Thyroid gland (tissue), 4 donors: ENCODE results near the gene ATR. TPM values are rescaled to one million over a fixed set of nuclear protein-coding genes. Genes with fewer than 3 reads are reported as not detected.

Source experiments
- DNase-seq, 2 donors: peaks; one replicate each; pipeline ENCODE4 v3.0.0-alpha.2; 2019
- H3K27ac ChIP-seq, 3 donors: fragments of 200-600 bp; sonication (generic); 1 replicate in 2 of 3; 2 replicates in 1 of 3; pipeline ENCODE4 v1.5.1; 2016 to 2019; ENCODE audit warnings: mild to moderate bottlenecking in 1 of 3, moderate library complexity in 1 of 3
- H3K27me3 ChIP-seq: fragments of 200-600 bp; sonication (generic); one replicate; pipeline ENCODE4 v1.5.1; 2019
- H3K36me3 ChIP-seq, 2 donors: fragments of 200-600 bp; sonication (generic); one replicate each; pipeline ENCODE4 v1.5.1; 2016 to 2019
- H3K4me1 ChIP-seq, 2 donors: fragments of 200-600 bp; sonication (generic); one replicate each; pipeline ENCODE4 v1.5.1; 2017 to 2019
- H3K4me3 ChIP-seq, 3 donors: fragments of 200-600 bp; sonication (generic); replicated peaks in 1 of 3; 1 replicate in 2 of 3; 2 replicates in 1 of 3; pipeline ENCODE4 v1.5.1; 2016; ENCODE audit warnings: mild to moderate bottlenecking in 1 of 3
- H3K9me3 ChIP-seq: fragments of 200-600 bp; sonication (generic); one replicate; pipeline ENCODE4 v1.5.1; 2017
- CTCF ChIP-seq, 6 experiments: fragments of 200-600 bp in 3 of 6; fragments of 450-650 bp in 3 of 6; sonication (generic) in 3 of 6; IDR thresholded peaks; one replicate each; pipeline ENCODE4 v1.5.1; 2016 to 2019; ENCODE audit warnings: antibody characterized with exemption in 6 of 6, mild to moderate bottlenecking in 2 of 6, inconsistent platforms in 1 of 6, moderate library complexity in 1 of 6
- POLR2A ChIP-seq, 2 donors: fragments of 450-650 bp; IDR thresholded peaks; one replicate each; pipeline ENCODE4 v1.6.1; 2017; ENCODE audit warnings: antibody characterized with exemption in 2 of 2, mild to moderate bottlenecking in 2 of 2, moderate library complexity in 1 of 2
- WGBS, 2 donors: methylation state at CpG; one replicate each; pipeline ENCODE4 v1.1.5; 2017; 5-methylcytosine and 5-hydroxymethylcytosine counted together
- intact Hi-C: fragments of 100-400 bp; cut with DNase I; formaldehyde crosslinking; loops from one replicate; pipeline ENCODE4 v1.15.1; 2023
- total RNA-seq, 4 donors: library from RNA; depleted of rRNA; stranded (reverse); fragments of >200 nt; gene quantifications; one replicate each; pipeline ENCODE4 v1.2.3, GENCODE V29; 2016

Gene ATR
- total RNA-seq, 4 donors from 2014 or later, result 38.7 to 62.1 (median 46.3) TPM

- DNase-seq, result no peak
- Histone ChIP-seq H3K36me3 (peaks cover 4% of the 10 kb centered on the region in 2 donors), H3K4me1 (no peaks in the 10 kb centered on the region), H3K27ac (no peak overlapping the region), H3K4me3 (no peak overlapping the region), H3K27me3 (no peaks in the 10 kb centered on the region), H3K9me3 (no peaks in the 10 kb centered on the region)
- TF ChIP-seq POLR2A (IDR thresholded peaks at IDR 0.05) (no peak), CTCF (IDR thresholded peaks at IDR 0.05) (no peak)
- intact Hi-C loops, result no loop called here
- WGBS, 2 donors, result 88 to 92% methylated on average over 5 of the region's 5 CpGs
Measured at GRCh38 chr3:142543307-142543706, 35.2 kb downstream of the ATR start.

- Histone ChIP-seq H3K4me3 (no peak overlapping the region), H3K27me3 (no peaks in the 10 kb centered on the region), H3K27ac (no peak overlapping the region), H3K36me3 (peaks cover 4 to 8% of the 10 kb centered on the region in 2 donors), H3K4me1 (no peaks in the 10 kb centered on the region), H3K9me3 (no peaks in the 10 kb centered on the region)
- intact Hi-C loops, result no loop called here
- no peak for TF ChIP-seq CTCF (IDR thresholded peaks at IDR 0.05)
- no peak for TF ChIP-seq POLR2A (IDR thresholded peaks at IDR 0.05)
- WGBS, 2 donors, result 92 to 97% methylated on average over 2 of the region's 2 CpGs
- no peak for DNase-seq
Measured at GRCh38 chr3:142542054-142542453, 36.5 kb downstream of the ATR start.

- TF ChIP-seq POLR2A (IDR thresholded peaks at IDR 0.05) (no peak), CTCF (IDR thresholded peaks at IDR 0.05) (no peak)
- no peak overlapping the region for H3K27ac ChIP-seq
- no peak for DNase-seq
- peaks cover 11 to 19% of the 10 kb centered on the region in 2 donors for H3K36me3 ChIP-seq
- H3K27me3 ChIP-seq, result no peaks in the 10 kb centered on the region
- no peaks in the 10 kb centered on the region for H3K4me1 ChIP-seq
- intact Hi-C loops, result no loop called here
- no peaks in the 10 kb centered on the region for H3K9me3 ChIP-seq
- WGBS, 2 donors, result 95 to 98% methylated on average over 3 of the region's 3 CpGs
- H3K4me3 ChIP-seq, result no peak overlapping the region
Measured at GRCh38 chr3:142536519-142536918, 42.0 kb downstream of the ATR start.

GRCh38 chr3:142534543-142534942 is 44.0 kb downstream of the ATR start:
- TF ChIP-seq CTCF (IDR thresholded peaks at IDR 0.05) (no peak), POLR2A (IDR thresholded peaks at IDR 0.05) (no peak)
- peaks cover 11 to 19% of the 10 kb centered on the region in 2 donors for H3K36me3 ChIP-seq
- no peak for DNase-seq
- WGBS, 2 donors, result 94 to 96% methylated on average over 2 of the region's 2 CpGs
- H3K9me3 ChIP-seq, result no peaks in the 10 kb centered on the region
- no peaks in the 10 kb centered on the region for H3K27me3 ChIP-seq
- no peak overlapping the region for H3K27ac ChIP-seq
- intact Hi-C loops, result no loop called here
- no peaks in the 10 kb centered on the region for H3K4me1 ChIP-seq
- no peak overlapping the region for H3K4me3 ChIP-seq

GRCh38 chr3:142530296-142530695 is 48.2 kb downstream of the ATR start:
- 93 to 94% methylated on average over 1 of the region's 1 CpG for WGBS, 2 donors
- no peak overlapping the region for H3K27ac ChIP-seq
- no peaks in the 10 kb centered on the region for H3K27me3 ChIP-seq
- no peaks in the 10 kb centered on the region for H3K9me3 ChIP-seq
- DNase-seq, result no peak
- H3K36me3 ChIP-seq, result peaks cover 9 to 11% of the 10 kb centered on the region in 2 donors
- TF ChIP-seq POLR2A (IDR thresholded peaks at IDR 0.05) (no peak), CTCF (IDR thresholded peaks at IDR 0.05) (no peak)
- intact Hi-C loops, result no loop called here
- no peak overlapping the region for H3K4me3 ChIP-seq
- no peaks in the 10 kb centered on the region for H3K4me1 ChIP-seq
